ENCODE measurements around the gene RHOT1.

DNA sequence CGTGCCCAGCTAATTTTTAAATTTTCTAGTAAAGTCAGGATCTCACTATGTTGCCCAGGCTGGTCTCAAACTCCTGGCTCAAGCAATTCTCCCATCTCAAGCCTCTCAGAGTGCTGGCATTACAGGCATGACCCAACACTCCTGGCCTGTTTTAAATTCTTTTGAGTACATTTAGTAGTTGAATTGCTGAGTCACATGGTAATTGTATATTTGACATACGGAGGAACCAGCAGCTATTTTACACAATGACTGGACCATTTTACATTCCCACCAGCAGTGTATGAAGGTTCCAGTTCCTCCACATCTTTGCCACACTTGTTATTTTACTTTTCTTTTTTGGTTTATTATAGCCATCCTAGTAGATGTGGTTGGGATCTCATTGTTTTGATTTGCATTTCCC lies 43.6 kb downstream of the RHOT1 start:
- no peak for TF ChIP-seq HDGF (IDR thresholded peaks at IDR 0.05; ENCODE audit: borderline replicate concordance)
- TF ChIP-seq, protein P1, sequence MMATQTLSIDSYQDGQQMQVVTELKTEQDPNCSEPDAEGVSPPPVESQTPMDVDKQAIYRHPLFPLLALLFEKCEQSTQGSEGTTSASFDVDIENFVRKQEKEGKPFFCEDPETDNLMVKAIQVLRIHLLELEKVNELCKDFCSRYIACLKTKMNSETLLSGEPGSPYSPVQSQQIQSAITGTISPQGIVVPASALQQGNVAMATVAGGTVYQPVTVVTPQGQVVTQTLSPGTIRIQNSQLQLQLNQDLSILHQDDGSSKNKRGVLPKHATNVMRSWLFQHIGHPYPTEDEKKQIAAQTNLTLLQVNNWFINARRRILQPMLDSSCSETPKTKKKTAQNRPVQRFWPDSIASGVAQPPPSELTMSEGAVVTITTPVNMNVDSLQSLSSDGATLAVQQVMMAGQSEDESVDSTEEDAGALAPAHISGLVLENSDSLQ (IDR thresholded peaks at IDR 0.05) = no peak
- TF ChIP-seq NFRKB (IDR thresholded peaks at IDR 0.05) = no peak
- TF ChIP-seq TARDBP (IDR thresholded peaks at IDR 0.05) = no peak
- TF ChIP-seq ARNT (IDR thresholded peaks at IDR 0.05) = no peak
- TF ChIP-seq BHLHE40 (IDR thresholded peaks at IDR 0.05; ENCODE audit: borderline replicate concordance) = no peak
- TF ChIP-seq SUZ12 (IDR thresholded peaks at IDR 0.05) = no peak
- TF ChIP-seq CTBP1 (IDR thresholded peaks at IDR 0.05; ENCODE audit: borderline replicate concordance) = no peak
- TF ChIP-seq FOXA1 (IDR thresholded peaks at IDR 0.05) = no peak
- no peak for TF ChIP-seq SP1 (IDR thresholded peaks at IDR 0.05)
- TF ChIP-seq FOXK2 (IDR thresholded peaks at IDR 0.05) = no peak
- TF ChIP-seq FOXM1 (IDR thresholded peaks at IDR 0.05; ENCODE audit: borderline replicate concordance) = no peak
- no peak for TF ChIP-seq ZNF384 (IDR thresholded peaks at IDR 0.05)
